Mononuclear cell (primary cell): ENCODE data around the gene RHBDD2. TPM values are rescaled to one million over a fixed set of nuclear protein-coding genes. Genes with fewer than 3 reads are reported as not detected.

Source experiments
- total RNA-seq: library from RNA; depleted of rRNA; stranded (reverse); fragments of >200 nt; gene quantifications from one replicate; pipeline ENCODE4 v1.2.3, GENCODE V29; 2012

The RHBDD2 gene
- total RNA-seq, 1 donor: 65.3 TPM

Other genes starting within 250 kb of the RHBDD2 start
- gene HIP1, start 140.1 kb upstream of the RHBDD2 start, total RNA-seq: 4.2 TPM
- gene CCL26, start 106.8 kb upstream of the RHBDD2 start, total RNA-seq: not detected
- gene CCL24, start 65.2 kb upstream of the RHBDD2 start, total RNA-seq: not detected
- 35.6 TPM for gene POR, start 36.1 kb downstream of the RHBDD2 start, total RNA-seq
- 10.9 TPM for gene TMEM120A, start 115.6 kb downstream of the RHBDD2 start, total RNA-seq
- 10.8 TPM for gene STYXL1, start 169.0 kb downstream of the RHBDD2 start, total RNA-seq
- gene MDH2, start 169.1 kb downstream of the RHBDD2 start, total RNA-seq: 28.2 TPM